GM21390 (cell line): ENCODE data around the gene TBCD.

Source experiments
- ATAC-seq: cut with Tn5 transposase; IDR thresholded peaks from one replicate; pipeline ENCODE4 v1.9.1; 2021; ENCODE audit not compliant: unreplicated experiment

TBCD gene

DNA sequence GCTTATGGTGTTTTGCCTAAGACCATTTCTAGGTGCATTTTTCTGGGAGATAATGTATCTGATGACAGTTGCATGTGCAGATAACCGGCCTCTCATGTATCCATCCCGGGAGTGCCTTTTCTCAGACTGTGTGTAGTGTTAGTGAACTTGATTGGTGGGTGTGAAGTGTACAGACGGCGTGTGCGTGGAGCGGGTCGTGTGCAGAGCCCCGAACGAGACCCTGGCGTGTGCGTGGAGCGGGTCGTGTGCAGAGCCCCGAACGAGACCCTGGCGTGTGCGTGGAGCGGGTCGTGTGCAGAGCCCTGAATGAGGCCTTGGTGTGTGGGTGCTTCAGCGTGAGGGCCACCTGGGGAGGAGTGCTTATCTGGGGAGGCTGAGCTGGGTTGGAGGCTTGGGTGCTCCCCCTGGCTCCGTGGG lies 116.9 kb downstream of the TBCD start:
- no peak for ATAC-seq

DNA sequence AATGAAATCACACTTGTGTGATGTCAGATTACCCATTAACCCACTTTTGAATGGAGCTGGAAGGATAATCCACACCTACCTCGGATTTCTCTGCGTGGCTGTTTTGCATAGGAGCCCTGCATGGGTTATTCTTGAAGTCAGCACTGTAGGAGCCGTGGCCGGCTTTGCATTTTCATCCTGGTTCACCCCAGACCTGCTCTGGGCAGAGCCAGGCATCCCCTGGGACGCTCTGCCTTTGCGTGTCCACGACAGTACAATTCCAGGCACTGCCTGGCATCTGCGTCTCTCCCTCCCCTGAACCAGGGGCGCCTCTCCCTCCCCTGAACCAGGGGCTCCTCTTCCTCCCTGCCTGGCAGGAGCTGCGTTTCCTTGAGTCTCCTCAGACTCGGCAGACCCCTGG lies 117.7 kb downstream of the TBCD start:
- no peak for ATAC-seq

DNA sequence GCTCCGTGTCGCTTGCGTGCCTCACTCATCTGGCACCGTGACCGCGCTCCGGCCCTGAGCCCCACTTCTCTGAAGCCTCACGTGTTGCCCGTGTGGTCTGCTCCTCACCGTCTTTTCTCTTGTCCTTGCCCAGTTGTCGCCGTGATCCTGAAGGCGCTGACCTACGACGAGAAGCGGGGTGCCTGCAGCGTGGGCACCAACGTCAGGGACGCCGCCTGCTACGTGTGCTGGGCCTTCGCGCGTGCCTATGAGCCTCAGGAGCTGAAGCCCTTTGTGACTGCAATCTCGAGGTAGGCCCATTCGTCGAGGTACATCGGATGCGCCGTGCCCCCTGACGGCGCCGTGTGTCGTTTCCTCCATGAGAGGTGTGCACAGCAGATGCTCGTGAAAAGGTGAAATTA lies 118.2 kb downstream of the TBCD start:
- ATAC-seq: no peak

DNA sequence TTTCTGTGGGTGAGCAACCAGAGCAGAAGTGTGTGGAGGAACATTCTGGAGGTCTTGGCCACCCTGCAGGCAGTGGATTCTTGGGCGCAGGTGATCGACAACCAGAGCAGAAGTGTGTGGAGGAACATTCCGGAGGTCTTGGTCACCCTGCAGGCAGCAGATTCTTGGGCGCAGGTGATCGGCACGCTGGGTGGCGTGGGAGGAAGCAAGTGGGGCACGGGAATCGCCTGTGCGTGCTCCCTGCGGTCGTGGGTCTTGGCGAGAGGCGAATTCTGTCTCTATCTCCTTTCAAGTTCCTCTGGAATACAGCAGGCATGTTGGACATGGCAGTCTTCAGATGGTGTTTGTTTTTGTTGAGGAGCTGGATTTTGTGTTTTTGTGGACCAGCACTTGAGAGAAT lies 118.7 kb downstream of the TBCD start:
- no peak for ATAC-seq

DNA sequence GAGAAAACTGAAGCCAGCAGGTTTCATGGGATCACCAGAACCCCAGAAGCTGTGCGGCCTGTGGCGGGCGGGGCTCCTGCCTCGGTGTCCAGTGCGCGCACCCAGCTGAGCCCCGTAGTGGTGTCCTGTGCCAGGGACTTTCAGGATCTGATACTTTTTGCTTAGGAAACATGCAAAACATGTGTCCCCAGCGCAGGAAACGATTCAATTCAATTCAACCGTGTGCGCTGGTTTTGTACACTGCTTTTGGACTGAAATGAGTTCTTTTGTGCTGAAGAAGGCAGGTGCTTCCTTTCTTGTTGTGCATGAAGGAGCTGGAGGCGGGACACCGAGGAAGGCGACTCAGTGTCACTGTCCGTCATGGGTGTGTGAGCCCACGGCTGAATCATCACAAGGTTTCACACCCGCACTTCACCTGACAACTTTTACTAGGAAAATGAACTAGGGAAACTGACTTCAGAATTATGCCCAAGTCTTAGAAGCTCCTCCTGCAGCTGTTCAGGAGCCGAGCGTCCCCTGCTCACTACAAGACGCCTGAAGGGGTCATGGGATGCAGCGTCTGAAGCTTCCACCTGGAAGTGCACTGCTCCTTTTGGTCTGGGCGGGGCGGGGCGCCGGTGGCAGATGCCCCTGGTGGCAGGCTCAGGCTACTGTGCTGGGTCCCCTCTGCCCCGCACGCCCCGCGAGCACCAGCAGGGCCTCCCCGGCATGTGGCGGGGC lies 119.4 kb downstream of the TBCD start:
- ATAC-seq: peak; percentile 77

DNA sequence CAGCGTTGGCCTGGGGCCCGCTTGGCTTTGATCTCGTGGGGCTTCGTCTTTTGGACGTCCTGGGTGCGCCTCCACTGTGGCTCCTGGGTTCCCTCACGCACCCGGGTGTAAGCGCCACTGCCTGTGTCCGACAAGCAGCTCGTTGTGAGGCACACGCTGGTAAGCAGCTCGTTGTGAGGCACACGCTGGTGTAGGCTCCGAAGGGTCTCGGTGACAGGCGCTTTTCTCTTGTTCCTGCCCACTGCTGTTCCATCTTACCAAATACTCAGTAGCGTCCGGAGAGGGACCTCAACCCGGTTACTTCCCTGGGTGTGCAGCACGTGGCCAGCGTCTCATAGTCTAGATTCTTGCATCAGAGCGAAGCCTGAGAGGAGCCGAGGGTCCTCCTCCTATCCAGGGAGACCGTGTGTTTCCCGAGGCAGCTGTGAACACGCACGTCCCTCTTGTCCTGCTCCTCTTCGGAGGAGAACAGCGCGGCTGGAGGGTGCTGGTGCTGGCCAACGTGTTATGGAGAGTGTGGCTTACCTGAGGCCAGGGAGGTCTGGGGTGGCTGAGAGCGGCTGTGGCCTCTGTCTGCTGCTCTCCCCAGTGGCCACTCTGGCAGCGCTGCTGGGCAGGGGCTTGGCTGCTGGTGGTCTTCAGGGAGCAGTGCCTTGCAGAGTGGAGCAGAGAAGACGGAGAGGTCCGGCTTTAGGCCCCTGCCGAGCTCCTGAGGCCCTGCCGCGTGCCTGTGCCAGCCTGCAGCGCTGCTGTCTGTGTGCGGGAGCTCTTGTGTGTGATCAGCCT lies 120.1 kb downstream of the TBCD start:
- ATAC-seq: no peak

DNA sequence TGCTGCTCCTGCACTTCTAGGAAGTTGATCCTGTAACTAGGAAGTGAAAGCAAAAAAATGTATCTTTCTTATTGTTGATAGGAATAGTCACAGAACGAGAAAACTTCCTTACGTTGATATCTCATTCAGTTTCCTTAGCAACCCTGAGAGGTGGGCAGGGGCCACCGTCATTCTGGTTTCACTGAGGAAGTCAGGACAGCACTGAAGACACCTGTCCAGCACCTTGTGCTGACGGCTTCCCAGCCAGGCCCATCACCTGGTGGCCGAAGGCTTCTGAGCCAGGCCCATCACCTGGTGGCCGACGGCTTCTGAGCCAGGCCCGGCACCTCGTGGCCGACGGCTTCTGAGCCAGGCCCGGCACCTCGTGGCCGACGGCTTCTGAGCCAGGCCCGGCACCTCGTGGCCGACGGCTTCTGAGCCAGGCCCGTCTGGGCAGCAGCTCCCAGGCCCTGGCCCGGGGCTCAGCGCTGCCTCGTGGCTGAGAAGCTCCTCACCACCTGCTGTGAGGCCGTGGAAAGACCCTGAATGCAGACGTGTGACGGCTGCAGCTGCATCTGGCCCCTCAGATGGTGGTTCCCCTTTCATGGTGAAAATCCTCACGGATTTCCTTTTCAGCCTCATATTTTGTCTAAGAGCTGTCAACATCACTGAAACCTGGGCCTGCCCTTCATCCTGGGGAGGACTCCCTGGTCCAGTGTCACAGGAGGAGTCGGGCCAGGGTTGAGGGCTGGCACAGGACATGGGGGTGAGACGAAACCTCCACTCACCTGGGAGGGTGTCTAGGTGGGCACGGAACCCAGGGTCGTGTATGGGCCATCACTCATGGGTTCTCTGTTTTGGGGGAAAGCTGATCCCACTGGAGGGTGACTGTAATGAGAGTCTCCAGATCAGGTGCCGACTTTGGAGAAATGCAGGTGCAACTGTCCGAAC lies 121.0 kb downstream of the TBCD start:
- no peak for ATAC-seq

DNA sequence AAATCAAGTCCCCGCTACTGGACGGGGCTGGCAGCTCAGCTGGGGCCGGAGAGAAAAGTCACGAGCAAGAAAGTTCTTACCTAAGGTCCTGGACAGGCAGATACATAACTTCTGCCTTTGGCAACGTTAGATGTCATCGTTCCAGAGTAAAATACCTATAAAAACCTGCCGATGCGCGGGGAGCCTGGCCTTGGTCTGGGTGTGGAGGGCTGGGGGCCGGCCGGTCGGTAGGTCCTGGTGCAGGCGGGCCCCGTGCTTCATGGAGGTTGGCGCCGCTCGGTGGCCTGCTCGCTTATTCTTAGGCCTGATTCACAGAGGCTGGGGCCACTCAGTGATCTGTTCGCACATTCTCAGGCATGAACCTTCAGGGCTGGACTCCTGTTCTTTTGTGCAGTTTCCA lies 121.7 kb downstream of the TBCD start:
- no peak for ATAC-seq

DNA sequence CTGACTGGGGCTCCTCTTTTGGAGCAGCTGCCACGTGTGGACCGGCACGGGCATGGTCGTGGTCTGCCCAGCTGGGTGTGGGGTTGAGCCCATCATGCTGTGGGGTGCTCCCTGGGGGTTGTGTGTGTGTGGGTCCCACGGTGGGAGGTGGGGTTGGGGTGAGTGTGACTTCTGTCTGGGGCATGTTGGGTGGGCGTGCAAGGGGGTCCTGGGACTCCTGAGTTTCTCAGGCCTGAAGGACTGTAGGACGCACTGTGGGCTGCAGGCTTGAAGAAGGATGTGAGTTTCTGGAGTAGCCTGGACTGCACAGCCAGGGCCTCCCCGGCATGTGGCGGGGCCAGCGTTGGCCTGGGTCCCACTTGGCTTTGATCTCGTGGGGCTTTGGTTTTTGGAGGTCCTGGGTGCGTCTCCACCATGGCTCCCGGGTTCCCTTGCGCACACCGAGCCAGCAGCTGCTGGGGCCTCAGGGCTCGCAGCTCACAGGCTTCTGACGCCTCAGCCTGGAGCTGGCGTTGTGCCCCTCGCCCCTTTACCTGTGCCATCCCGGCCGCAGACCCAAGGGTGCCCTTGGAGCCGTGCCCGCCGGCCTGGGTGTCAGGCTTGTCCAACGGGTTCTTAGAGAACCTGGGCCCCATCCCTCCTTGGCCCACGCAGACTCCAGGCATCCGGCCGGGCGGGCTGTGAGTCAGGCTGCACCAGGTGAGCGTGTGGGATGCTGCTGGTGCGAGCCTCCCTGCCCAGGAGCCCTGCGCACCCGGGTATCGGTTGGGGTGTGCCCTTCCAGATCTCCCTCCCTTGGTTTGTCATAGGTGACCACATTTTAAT lies 122.4 kb downstream of the TBCD start:
- no peak for ATAC-seq

DNA sequence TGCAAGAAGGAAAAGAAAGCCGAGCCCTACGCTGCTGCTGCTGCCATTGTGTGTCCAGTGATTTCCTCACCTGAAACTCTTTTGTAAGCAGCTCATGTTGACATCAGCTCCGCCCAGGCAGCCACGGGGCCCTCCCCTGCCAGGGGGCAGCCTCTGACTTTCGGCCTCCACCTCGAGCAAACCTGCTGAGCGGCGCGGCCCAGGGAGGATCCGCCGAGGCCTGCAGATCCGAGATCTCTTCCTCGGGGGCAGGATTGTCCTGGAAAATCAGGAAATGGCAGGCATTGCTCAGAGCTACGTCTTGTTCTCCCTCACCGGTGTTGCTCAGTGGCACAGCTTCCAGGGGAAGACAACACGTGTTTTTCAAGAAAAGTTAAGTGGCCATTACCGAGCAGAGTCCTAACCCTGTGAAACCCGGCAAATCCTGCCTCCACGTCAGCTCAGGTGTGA lies 123.6 kb downstream of the TBCD start:
- ATAC-seq: no peak

DNA sequence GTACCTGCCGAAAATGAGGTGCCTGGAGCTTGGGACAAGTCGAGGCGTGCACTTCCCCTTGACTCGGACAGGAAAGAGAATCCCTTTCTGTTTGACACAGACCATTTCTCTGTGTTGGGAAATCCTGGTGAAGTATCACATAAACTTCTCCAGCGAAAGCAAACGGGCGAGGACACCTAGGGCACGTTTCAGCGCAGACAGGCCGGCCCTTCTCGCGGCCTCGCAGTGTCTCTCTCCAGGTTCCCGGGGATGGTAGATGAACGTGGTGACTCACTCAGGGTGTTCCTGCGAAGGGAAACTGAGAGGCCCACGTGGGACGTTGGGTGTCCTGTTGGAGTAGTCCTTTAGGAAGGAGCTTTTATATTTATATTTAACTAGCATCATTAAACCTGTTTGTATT lies 124.3 kb downstream of the TBCD start:
- no peak for ATAC-seq

DNA sequence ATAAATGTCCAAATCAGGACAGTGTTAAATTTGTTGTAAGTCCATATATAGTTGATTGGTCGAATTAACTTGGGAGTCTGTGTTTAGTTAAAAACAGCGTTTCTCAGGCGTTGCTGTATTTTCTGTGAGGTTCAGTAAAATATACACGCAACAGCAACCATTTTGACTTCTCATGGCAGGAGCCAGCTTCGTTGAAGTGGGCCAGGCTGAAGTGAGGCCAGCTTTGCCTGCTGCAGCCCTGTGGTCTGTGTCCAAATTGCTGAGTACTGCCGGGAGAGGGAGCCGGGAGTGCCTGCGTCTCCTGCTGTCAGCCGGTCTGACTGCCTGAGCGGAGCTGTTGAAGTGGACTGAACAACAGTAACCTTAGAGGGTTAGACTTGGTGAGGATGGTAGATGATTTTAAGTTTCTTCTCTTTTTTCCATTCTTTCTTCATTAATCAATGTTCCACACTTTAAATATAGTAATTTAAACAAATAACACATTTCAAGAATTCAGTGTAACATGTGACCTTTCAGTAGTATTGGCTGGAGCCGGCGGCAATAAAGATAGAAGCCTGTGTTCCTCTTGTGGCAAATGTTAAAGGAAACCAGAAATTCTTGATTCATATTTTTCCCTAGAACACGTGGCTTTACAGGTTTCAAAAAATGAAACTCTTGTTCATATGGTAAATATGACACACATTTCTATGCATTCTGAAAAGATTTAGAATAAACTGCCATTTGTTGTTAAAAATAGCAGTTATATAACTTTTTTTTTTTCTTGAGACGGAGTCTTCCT lies 124.9 kb downstream of the TBCD start:
- ATAC-seq: no peak

DNA sequence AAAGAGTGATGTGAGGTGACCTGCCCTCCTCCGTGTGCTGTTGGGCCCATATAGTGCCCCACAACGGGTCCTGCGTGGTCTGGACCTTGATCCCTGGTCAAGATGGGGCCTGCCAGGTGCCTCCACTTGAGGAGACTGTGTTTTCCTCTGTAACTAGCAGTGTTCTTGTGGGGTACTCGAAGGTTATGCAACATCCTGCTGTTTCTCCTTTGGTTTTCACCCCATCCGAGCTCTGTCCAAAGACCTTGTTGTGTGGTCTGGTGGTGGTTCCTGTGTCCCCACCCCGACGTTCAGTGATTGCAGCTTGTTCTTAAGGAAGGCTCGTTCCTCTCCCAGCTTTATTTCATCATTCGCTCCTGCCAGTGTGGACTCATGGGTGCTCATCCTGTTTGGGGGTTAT lies 126.7 kb downstream of the TBCD start:
- no peak for ATAC-seq

DNA sequence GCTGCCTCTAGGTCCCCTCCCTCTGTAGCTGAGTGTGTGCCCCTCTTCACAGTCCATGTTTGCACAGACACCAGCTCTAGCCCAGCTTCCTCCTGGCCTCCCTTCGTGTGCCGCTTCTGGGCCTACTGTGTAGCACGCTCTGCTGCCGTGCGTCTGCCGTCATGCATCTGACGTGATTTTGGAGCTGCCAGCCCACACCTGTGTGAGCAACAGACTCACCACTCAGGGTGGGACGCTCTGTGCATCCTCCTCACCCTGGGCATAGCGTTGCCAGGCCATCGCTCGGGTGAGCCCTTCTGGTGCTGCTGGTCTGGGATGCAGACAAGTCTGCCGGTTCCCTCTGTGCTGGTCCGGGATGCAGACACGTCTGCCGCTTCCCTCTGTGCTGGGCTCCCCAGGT lies 127.4 kb downstream of the TBCD start:
- ATAC-seq: no peak

DNA sequence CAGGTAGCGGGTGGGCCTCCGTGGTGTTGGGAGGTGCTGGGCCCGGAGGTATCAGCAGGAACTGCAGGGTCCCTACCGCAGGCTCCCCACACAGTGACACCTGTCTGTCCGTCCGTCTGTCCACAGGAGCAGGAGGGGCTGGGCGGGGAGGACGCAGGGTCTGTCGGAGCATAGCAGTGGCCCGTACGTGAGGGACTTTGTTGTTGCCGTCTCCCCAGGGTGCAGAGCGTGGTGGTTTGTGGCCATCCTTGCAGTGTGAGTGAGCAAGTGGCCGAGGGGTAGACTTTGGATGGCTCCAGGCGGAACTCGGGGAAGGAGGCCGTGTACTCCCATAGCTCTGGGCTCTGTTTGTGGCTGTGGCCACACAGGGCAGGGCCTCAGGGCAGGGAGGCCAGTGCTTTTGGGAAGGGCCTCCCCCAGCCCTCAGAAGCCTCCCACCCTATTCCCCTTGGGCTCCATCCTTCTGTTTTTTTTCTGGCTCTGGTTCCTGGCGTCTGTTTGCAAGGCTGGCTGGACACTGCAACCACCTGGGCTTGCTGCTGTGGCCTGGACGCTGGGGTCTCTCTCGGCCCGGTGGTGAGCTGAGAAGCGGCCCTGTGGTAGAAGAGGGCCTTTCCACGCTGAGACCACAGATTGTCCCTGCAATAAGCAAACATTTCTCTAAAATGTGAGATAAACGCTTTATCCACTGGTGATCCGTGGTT lies 128.9 kb downstream of the TBCD start:
- no peak for ATAC-seq

DNA sequence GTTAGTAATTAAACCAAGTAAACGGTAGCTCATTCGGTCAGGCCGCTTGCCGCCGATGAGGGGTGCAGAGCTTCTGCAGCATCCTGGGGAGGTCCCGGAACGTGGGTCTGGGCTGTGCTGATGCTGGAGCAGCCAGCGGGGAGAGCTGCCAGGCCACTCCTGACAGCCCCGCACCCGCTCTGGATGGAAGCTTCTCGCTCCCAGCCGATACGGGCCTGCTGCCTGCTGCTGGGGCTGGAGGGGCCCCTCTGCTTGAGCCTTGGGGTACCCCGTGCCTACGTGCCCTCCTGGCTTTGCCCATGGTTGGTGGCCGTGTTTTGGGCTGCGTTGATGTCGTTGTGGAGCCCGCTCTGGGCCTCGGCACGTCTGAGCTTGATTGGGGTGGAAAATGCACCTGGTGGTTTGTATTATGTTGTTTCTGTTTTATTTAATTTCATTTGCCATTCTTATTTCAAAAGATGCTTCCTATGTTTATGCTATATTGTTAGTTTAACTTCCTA lies 129.5 kb downstream of the TBCD start:
- ATAC-seq: no peak

DNA sequence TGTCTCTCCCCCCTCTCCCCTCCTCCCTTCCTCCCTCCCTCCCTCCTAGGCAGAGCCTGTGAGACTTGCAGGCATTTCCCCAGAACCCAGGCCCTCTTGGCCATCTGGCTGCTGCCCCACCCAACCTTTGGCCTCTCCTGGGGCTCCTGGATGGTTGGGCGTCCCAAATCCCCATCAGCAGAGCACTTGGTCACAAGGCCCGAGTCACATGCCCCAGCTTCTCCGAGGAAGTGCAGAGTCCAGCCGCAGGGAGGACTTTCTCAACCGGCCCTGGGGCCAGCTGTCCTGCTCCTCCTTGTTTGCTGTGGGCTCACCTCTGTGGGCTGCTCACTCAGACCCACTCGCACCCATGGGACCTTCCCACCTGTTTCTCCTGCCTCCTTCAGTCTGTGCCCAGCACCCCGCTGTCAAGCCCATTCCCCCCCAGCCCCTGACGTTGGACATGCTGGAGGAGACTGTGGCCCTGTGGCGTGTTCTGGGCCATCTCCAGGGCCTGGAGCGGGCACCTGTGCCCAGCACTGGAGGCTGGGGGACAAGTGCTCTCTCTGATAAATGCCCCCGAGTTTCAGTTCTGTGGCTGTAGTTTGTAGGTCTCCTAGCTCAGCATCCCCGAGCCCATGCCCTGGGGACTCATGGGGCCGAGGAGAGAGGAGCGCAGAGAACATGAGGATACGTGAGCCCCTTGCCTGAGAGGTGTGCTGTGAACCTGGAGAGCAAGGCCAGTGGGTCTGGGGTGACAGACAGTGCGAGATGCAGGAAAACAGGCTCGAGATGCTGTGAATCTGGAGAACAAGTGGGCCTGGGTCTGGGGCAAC lies 130.2 kb downstream of the TBCD start:
- no peak for ATAC-seq

DNA sequence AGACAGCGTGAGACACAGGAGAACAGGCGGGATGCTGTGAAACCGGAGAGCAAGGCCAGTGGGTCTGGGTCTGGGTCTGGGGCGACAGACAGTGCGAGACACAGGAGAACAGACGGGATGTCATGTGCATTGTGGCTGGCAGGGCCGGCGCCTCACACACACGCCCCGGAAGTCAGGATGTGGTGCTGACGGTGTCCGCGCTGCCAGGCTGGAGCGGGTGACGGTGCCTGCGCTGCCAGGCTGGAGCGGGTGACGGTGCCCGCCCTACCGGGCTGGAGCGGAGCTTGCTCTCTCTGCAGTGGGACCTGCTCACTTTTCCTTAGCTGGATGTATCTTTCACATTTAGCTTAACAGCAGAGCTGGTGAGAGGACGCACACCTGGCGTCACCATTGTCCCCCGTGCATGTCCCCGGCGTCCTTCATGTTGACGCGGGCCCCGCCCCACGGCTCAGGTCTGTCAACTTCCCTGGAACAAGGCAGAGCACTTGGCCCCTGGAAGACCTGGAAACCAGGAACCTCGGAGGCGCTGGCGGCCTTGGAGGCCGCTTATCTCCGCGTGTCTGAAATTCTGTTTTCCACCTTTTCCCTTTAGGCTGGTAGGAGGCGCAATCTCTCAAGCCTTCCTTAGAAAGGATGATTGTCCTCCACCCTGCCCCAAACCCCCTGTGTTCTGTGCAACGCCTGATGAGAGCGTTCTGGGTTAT lies 131.0 kb downstream of the TBCD start:
- ATAC-seq: no peak
